HG03432 (cell line): ENCODE data around the gene NLGN2.
"Not testable (repeated sequence)": the region's sequence is repeated elsewhere in the genome, so short reads cannot be mapped to it uniquely, and the experiment has no call there.

Source experiments
- ATAC-seq: cut with Tn5 transposase; IDR thresholded peaks from one replicate; pipeline ENCODE4 v1.9.1; 2021; ENCODE audit warnings: mild to moderate bottlenecking, moderate library complexity; ENCODE audit not compliant: unreplicated experiment

NLGN2 gene

GRCh38 chr17:7407485-7408251 is at the start of gene NLGN2:
NLGN2 (plus strand) TSS chr17:7407845; CDS start chr17:7408256, 411 bp downstream.
- no peak for ATAC-seq

- ATAC-seq = no peak
Observed at GRCh38 chr17:7361906-7362305, 45.7 kb upstream of the NLGN2 start.

DNA sequence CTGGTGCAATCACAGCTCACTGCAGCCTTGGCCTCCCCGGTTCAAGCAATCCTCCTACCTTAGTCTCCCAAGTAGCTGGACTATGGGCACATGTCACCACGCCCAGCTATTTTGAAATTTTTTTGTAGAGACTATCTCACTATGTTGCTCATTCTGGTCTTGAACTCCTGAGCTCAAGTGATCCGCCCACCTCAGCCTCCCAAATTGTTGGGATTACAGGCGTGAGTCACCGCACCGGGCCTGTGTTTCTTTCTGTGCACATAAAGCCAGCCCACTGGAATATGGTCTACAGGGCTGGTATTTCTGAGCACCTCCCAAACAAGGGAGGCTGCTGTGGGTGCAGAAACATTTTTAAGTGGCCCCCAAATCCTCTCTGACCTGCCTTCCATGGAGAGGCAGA is 44.3 kb upstream of the NLGN2 start:
- ATAC-seq = no peak

- ATAC-seq = not testable (repeated sequence)
Observed at GRCh38 chr17:7365963-7366362, 41.7 kb upstream of the NLGN2 start.

GRCh38 chr17:7367083-7367482 is 40.6 kb upstream of the NLGN2 start:
- ATAC-seq = no peak

GRCh38 chr17:7367918-7368598 is 39.6 kb upstream of the NLGN2 start:
- no peak for ATAC-seq

GRCh38 chr17:7368599-7368994 is 39.0 kb upstream of the NLGN2 start:
- ATAC-seq = not testable (repeated sequence)

- no peak for ATAC-seq
Observed at GRCh38 chr17:7369825-7370224, 37.8 kb upstream of the NLGN2 start.

DNA sequence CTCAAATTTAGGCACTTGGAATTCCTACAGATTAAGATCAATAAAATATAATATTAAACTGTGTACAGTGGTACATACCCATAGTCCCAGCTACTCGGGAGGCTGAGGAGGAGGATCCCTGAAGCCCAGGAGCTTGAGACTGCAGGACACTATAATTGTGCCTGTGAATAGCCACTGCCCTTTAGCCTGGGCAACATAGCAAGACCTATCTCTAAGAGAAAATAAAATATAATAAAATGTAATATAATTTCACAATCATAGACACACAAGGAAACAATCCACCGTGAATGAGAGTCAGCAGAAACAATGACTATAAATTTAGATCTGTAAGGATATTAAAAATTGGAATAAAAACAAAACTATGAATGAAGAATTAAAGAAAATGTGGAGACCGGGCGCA is 36.8 kb upstream of the NLGN2 start:
- ATAC-seq = no peak

- no peak for ATAC-seq
Observed at GRCh38 chr17:7374353-7374752, 33.3 kb upstream of the NLGN2 start.

- no peak for ATAC-seq
Observed at GRCh38 chr17:7379134-7379533, 28.5 kb upstream of the NLGN2 start.

DNA sequence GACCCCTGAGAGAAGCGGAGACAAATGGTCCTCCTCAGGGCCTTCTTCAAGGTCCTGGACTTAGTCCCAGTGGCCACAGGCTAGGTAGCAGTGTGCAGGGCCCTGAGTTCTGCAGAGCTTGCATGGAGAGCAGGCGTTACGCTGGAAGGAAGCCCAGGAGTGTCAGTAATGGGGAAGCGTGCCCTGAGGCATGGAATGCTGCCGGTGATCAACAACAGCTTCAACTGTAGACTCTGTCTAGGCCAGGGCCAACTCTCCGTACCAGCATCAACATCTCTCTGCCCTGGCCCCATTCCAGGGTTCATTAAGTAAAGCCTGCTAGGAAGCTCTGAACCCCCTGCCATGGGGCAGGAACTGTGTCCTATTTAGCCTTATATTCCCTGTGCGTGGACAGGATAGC is 27.3 kb upstream of the NLGN2 start:
- no peak for ATAC-seq

GRCh38 chr17:7380855-7381683 is 26.6 kb upstream of the NLGN2 start, which contains the start of gene TNK1:
TNK1 (plus strand) TSS chr17:7381089; CDS start chr17:7382927, 1,838 bp downstream.
- no peak for ATAC-seq

- ATAC-seq = no peak
Observed at GRCh38 chr17:7382901-7383300, 24.7 kb upstream of the NLGN2 start.

- ATAC-seq = no peak
Observed at GRCh38 chr17:7383371-7383741, 24.3 kb upstream of the NLGN2 start.

DNA sequence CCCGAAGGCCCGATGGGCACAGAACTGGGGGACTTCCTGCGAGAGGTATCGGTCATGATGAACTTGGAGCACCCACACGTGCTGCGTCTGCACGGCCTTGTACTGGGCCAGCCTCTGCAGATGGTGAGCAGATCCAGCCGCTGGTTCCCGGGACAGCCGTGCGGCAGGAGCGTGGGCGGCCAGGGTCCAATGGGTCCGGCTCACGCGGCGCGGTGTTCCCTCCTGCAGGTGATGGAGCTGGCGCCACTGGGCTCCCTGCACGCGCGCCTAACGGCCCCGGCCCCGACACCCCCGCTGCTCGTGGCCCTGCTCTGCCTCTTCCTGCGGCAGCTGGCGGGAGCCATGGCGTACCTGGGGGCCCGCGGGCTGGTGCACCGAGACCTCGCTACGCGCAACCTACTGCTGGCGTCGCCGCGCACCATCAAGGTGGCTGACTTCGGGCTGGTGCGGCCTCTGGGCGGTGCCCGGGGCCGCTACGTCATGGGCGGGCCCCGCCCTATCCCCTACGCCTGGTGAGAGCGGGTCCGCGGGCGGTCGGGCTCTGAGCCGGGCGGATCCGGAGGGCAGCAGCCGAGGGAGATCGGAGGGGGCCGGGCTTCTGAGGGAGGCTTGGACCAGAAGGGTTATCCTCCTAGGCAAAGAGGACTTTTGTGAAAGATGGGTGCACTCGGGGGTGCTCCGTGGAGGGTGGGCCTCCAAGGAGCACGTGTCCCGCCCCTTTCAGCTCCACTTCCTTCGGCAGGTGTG is 23.7 kb upstream of the NLGN2 start:
- no peak for ATAC-seq

- ATAC-seq = no peak
Observed at GRCh38 chr17:7384489-7385081, 23.1 kb upstream of the NLGN2 start.

DNA sequence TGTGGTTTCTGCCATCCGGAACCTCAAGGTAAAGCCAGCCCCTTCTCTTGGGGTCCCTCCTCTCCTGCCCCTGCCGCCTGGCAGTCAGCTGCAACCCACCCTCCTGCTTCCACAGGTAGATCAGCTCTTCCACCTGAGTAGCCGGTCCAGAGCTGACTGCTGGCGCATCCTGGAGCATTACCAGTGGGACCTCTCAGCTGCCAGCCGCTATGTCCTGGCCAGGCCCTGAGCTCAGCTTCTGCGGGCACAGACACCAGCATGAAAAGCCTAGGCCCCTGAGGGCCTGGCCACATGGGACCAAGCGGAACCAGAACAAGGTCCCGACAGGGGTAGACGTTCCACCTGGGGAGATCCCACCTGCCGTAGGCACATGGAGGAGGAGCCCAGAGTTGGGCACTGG is 18.8 kb upstream of the NLGN2 start:
- ATAC-seq = no peak

GRCh38 chr17:7389924-7390910 is 17.4 kb upstream of the NLGN2 start:
- no peak for ATAC-seq
